ENCODE measurements around the gene TRPC4AP. TPM values are rescaled to one million over a fixed set of nuclear protein-coding genes. Genes with fewer than 3 reads are reported as not detected.

TRPC4AP gene
- total RNA-seq, 1 donor from 2014 or later: 61.9 TPM

DNA sequence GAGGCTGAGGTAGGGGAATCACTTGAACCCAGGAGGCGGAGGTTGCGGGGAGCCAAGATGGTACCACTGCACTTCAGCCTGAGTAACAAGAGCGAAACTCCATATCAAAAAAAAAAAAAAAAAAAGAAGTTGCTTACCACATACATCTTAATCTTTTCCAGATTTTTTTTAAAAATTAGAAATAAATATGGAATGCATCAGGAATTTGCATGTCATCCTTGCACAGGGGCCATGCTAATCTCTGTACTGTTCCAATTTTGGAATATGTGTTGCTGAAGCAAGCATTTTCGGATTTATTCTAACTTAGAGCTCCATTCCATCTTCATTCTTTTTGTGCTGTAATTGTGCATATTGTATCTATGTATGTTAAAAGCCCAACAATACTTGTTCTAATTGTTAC, 62.5 kb downstream of the TRPC4AP start:
- DNase-seq (ENCODE audit: extremely low spot score in 2 of 2): no peak
- Histone ChIP-seq H3K27me3 (no peaks in the 10 kb centered on the region), H3K4me1 (no peaks in the 10 kb centered on the region), H3K9me3 (no peaks in the 10 kb centered on the region), H3K4me3 (no peak overlapping the region), H3K27ac (no peak overlapping the region), H3K36me3 (peaks cover 0 to 53% of the 10 kb centered on the region in 2 donors)
- intact Hi-C loops (cut with DNase I): no loop called here
- TF ChIP-seq, protein P1, sequence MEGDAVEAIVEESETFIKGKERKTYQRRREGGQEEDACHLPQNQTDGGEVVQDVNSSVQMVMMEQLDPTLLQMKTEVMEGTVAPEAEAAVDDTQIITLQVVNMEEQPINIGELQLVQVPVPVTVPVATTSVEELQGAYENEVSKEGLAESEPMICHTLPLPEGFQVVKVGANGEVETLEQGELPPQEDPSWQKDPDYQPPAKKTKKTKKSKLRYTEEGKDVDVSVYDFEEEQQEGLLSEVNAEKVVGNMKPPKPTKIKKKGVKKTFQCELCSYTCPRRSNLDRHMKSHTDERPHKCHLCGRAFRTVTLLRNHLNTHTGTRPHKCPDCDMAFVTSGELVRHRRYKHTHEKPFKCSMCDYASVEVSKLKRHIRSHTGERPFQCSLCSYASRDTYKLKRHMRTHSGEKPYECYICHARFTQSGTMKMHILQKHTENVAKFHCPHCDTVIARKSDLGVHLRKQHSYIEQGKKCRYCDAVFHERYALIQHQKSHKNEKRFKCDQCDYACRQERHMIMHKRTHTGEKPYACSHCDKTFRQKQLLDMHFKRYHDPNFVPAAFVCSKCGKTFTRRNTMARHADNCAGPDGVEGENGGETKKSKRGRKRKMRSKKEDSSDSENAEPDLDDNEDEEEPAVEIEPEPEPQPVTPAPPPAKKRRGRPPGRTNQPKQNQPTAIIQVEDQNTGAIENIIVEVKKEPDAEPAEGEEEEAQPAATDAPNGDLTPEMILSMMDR (IDR thresholded peaks at IDR 0.05): no peak
- no peak for TF ChIP-seq POLR2AphosphoS5 (IDR thresholded peaks at IDR 0.05; ENCODE audit: insufficient read depth in 1 of 2, low read depth in 1 of 2)

DNA sequence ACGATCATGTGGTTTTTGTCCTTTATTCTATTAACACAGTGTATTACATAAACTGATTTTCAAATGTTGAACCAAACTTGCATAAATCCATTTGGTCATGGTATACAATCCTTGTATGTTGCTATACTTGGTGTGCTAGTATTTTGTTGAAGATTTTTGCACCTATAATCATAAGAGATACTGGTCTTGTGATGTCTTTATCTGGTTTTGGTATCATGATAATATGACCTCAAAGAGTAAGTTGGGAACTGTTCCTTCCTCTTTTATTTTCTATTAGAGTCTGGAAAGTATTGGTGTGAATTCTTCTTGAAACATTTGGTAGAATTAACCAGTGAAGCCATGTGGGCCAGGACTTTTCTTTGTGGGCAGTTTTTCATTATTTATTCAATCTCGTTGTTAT, 65.3 kb downstream of the TRPC4AP start:
- TF ChIP-seq POLR2AphosphoS5 (IDR thresholded peaks at IDR 0.05; ENCODE audit: insufficient read depth in 1 of 2, low read depth in 1 of 2) (no peak), POLR2A (IDR thresholded peaks at IDR 0.05) (no peak)
- TF ChIP-seq, protein P1 (IDR thresholded peaks at IDR 0.05): no peak
- H3K4me3 ChIP-seq: no peak overlapping the region
- H3K27me3 ChIP-seq: no peaks in the 10 kb centered on the region
- no peak for DNase-seq (ENCODE audit: extremely low spot score in 2 of 2)
- intact Hi-C loops (cut with DNase I): no loop called here
- H3K27ac ChIP-seq: no peak overlapping the region
- no peaks in the 10 kb centered on the region for H3K9me3 ChIP-seq
- H3K36me3 ChIP-seq: peaks cover 0 to 28% of the 10 kb centered on the region in 2 donors
- no peaks in the 10 kb centered on the region for H3K4me1 ChIP-seq

- intact Hi-C loops (cut with DNase I): no loop called here
- peaks cover 0 to 25% of the 10 kb centered on the region in 2 donors for H3K36me3 ChIP-seq
- TF ChIP-seq POLR2A (IDR thresholded peaks at IDR 0.05): no peak
- TF ChIP-seq, protein P1 (IDR thresholded peaks at IDR 0.05): no peak
- TF ChIP-seq POLR2AphosphoS5 (IDR thresholded peaks at IDR 0.05; ENCODE audit: insufficient read depth in 1 of 2, low read depth in 1 of 2): no peak
These were observed 67.5 kb downstream of the TRPC4AP start for GRCh38 chr20:35025116-35025515.

DNA sequence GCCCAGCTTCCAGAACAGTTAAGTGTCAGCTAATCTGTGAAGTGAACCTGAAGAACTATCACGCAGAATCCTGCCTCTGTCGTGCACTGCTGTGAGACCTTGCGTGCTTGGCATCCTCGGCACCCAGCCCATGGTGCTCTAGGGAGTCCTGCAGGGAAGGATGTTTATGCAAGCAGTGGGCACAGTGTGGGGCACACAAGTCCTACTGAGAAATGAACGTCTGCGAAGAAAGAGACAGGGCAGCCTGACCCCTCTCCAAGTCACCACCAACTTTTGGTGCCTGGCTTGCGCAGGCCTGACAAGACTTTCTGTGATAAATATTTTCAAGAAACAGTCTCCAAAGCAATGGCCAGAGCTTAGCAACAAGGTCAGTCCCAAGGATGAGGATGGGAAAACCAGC, 69.0 kb downstream of the TRPC4AP start:
- Histone ChIP-seq H3K27me3 (no peaks in the 10 kb centered on the region), H3K36me3 (peaks cover 0 to 18% of the 10 kb centered on the region in 2 donors), H3K4me3 (no peak overlapping the region), H3K9me3 (no peaks in the 10 kb centered on the region), H3K4me1 (peaks cover 27% of the 10 kb centered on the region), H3K27ac (no peak overlapping the region)
- no peak for DNase-seq (ENCODE audit: extremely low spot score in 2 of 2)
- no peak for TF ChIP-seq POLR2A (IDR thresholded peaks at IDR 0.05)
- no peak for TF ChIP-seq POLR2AphosphoS5 (IDR thresholded peaks at IDR 0.05; ENCODE audit: insufficient read depth in 1 of 2, low read depth in 1 of 2)
- TF ChIP-seq, protein P1 (IDR thresholded peaks at IDR 0.05): no peak
- intact Hi-C loops (cut with DNase I): no loop called here

More at GRCh38 chr20:35025116-35025515, 67.5 kb downstream of the TRPC4AP start:
- H3K27me3 ChIP-seq: no peaks in the 10 kb centered on the region
- DNase-seq (ENCODE audit: extremely low spot score in 2 of 2): no peak
- peaks cover 15% of the 10 kb centered on the region for H3K4me1 ChIP-seq
- H3K4me3 ChIP-seq: no peak overlapping the region
- no peak overlapping the region for H3K27ac ChIP-seq
- no peaks in the 10 kb centered on the region for H3K9me3 ChIP-seq

DNA sequence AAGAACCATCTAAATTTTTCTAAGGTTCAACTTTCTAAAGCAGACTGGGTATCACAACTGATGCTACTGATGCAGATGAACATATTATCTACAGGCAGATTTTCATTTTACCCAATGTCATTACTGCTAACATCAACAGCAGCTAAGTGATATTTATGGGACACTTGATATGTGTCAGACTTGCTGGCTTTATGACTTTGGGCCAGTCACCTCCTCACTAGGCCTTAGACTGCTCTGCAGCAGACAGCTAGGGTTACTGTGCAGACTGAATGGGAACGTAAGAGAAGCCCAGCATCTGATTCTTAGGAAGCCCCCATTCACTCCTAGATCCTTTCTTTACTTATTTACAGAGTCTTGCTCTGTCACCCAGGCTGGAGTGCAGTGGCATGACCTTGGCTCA, 70.8 kb downstream of the TRPC4AP start:
- TF ChIP-seq POLR2A (IDR thresholded peaks at IDR 0.05) (no peak), POLR2AphosphoS5 (IDR thresholded peaks at IDR 0.05; ENCODE audit: insufficient read depth in 1 of 2, low read depth in 1 of 2) (no peak)
- TF ChIP-seq, protein P1 (IDR thresholded peaks at IDR 0.05): no peak
- H3K4me3 ChIP-seq: no peak overlapping the region
- H3K36me3 ChIP-seq: peaks cover 0 to 8% of the 10 kb centered on the region in 2 donors
- intact Hi-C loops (cut with DNase I): no loop called here
- no peak for DNase-seq (ENCODE audit: extremely low spot score in 2 of 2)
- peaks cover 41% of the 10 kb centered on the region for H3K4me1 ChIP-seq
- H3K9me3 ChIP-seq: no peaks in the 10 kb centered on the region
- H3K27ac ChIP-seq: no peak overlapping the region
- H3K27me3 ChIP-seq: no peaks in the 10 kb centered on the region
